K562 (cell line): ENCODE results near the gene COL8A2. TPM values are rescaled to one million over a fixed set of nuclear protein-coding genes. Genes with fewer than 3 reads are reported as not detected.

Source experiments
- ASH1L ChIP-seq: fragments of 450-650 bp; IDR thresholded peaks from 2 replicates; pipeline ENCODE4 v1.6.1; 2018; ENCODE audit warnings: borderline replicate concordance, mild to moderate bottlenecking, low read depth; ENCODE audit not compliant: partially characterized antibody
- CCAR2 ChIP-seq: fragments of 200-400 bp; formaldehyde crosslinking; IDR thresholded peaks from 2 replicates; pipeline ENCODE4 v1.6.1; 2017; ENCODE audit warnings: mild to moderate bottlenecking, low read depth, low read length
- CREM ChIP-seq: IDR thresholded peaks from 2 replicates; pipeline ENCODE4 v1.6.1; 2014; ENCODE audit warnings: antibody characterized with exemption, low read depth
- CTBP1 ChIP-seq: fragments of 450-650 bp; IDR thresholded peaks from 2 replicates; pipeline ENCODE4 v1.6.1; 2016; ENCODE audit warnings: borderline replicate concordance
- HCFC1 ChIP-seq: IDR thresholded peaks from 2 replicates; pipeline ENCODE4 v1.6.1; 2012; ENCODE audit warnings: low read depth, low read length, improper control_type of control experiment
- HLTF ChIP-seq: fragments of 450-650 bp; IDR thresholded peaks from 2 replicates; pipeline ENCODE4 v1.6.1; 2016
- HNRNPLL ChIP-seq: fragments of 200-400 bp; formaldehyde crosslinking; IDR thresholded peaks from 2 replicates; pipeline ENCODE4 v1.6.1; 2017; ENCODE audit warnings: low read length, low read depth, mild to moderate bottlenecking; ENCODE audit not compliant: poor library complexity, severe bottlenecking
- HSF4 ChIP-seq: fragments of 250-450 bp; sonication (Bioruptor Pico); IDR thresholded peaks from 2 replicates; pipeline ENCODE4 v2.1.2; 2022; ENCODE audit warnings: mild to moderate bottlenecking, moderate library complexity, borderline replicate concordance
- MAFG ChIP-seq: fragments of 450-650 bp; conservative IDR thresholded peaks from 2 replicates; pipeline ENCODE4 v1.6.1; 2016; ENCODE audit warnings: missing genetic modification characterization, missing compliant biosample characterization
- MCM5 ChIP-seq: fragments of 450-650 bp; IDR thresholded peaks from 2 replicates; pipeline ENCODE4 v1.6.1; 2016; ENCODE audit warnings: low read depth
- MEF2D ChIP-seq: conservative IDR thresholded peaks from 2 replicates; pipeline ENCODE4 v1.6.1; 2016; ENCODE audit warnings: low read depth, missing genetic modification characterization, missing compliant biosample characterization
- MXI1 ChIP-seq: IDR thresholded peaks from 2 replicates; pipeline ENCODE4 v1.6.1; 2011; ENCODE audit warnings: low read depth, mild to moderate bottlenecking, improper control_type of control experiment, low read length
- POLR2A ChIP-seq: fragments of 450-650 bp; conservative IDR thresholded peaks from 2 replicates; pipeline ENCODE4 v1.6.1; 2016
- RFX7 ChIP-seq: fragments of 250-450 bp; sonication (Bioruptor Pico); IDR thresholded peaks from 2 replicates; pipeline ENCODE4 v1.5.1; 2021; ENCODE audit warnings: mild to moderate bottlenecking
- SP2 ChIP-seq: IDR thresholded peaks from 2 replicates; pipeline ENCODE4 v1.6.1; 2011; ENCODE audit warnings: mild to moderate bottlenecking, low read depth, low read length, moderate library complexity; ENCODE audit not compliant: poor library complexity, severe bottlenecking; ENCODE audit errors: extremely low read depth
- SRSF3 ChIP-seq: fragments of 200-400 bp; formaldehyde crosslinking; IDR thresholded peaks from 2 replicates; pipeline ENCODE4 v1.6.1; 2016; ENCODE audit warnings: mild to moderate bottlenecking, low read length, moderate library complexity; ENCODE audit not compliant: insufficient read depth
- STAT5B ChIP-seq: fragments of 250-450 bp; sonication (Bioruptor Pico); IDR thresholded peaks from 2 replicates; pipeline ENCODE4 v1.8.0; 2021; ENCODE audit warnings: mild to moderate bottlenecking, inconsistent platforms
- YY1 ChIP-seq, 3 experiments: IDR thresholded peaks; 2 replicates each; pipeline ENCODE4 v1.6.1; 2011; ENCODE audit warnings: low read length in 2 of 3, mild to moderate bottlenecking in 2 of 3, moderate library complexity in 2 of 3, borderline replicate concordance in 1 of 3, control low read depth in 1 of 3, low read depth in 1 of 3; ENCODE audit not compliant: insufficient read depth in 3 of 3, insufficient replicate concordance in 2 of 3, control insufficient read depth in 1 of 3, insufficient read length in 1 of 3; ENCODE audit errors: extremely low read depth in 1 of 3
- ZNF212 ChIP-seq: fragments of 450-650 bp; formaldehyde crosslinking; IDR thresholded peaks from 2 replicates; pipeline ENCODE4 v1.4.0; 2020; ENCODE audit warnings: mild to moderate bottlenecking
- ZNF217 ChIP-seq: sonication (generic); formaldehyde crosslinking; IDR thresholded peaks from 2 replicates; pipeline ENCODE4 v1.8.0; 2022; ENCODE audit warnings: mild to moderate bottlenecking, missing genetic modification reagents
- ZNF584 ChIP-seq: fragments of 200-800 bp; sonication (Bioruptor generic); IDR thresholded peaks from 2 replicates; pipeline ENCODE4 v1.6.1; 2016; ENCODE audit warnings: low read depth, mild to moderate bottlenecking, missing genetic modification characterization, missing compliant biosample characterization
- polyA plus RNA-seq, 8 experiments: library from polyadenylated mRNA; depleted of rRNA in 4 of 8; stranded (reverse) in 5 of 8; unstranded in 3 of 8; fragments of >200 nt; fragmentation: Nextera tagmentation in 2 of 8; fragmentation: Illumina TruSeq in 1 of 8; extraction: Ambion mirVana in 2 of 8; extraction: Trizol in 1 of 8; gene quantifications; 2 replicates each; pipeline versions ENCODE4 v1.2.1 to v1.2.3, GENCODE V29; 2011 to 2014; ENCODE audit warnings: inconsistent platforms in 1 of 8, missing spikeins in 1 of 8
- total RNA-seq, 7 experiments: library from RNA; depleted of rRNA in 6 of 7; stranded (reverse); fragments of >200 nt in 6 of 7; fragmentation: Illumina TruSeq in 2 of 7; extraction: Trizol in 2 of 7; gene quantifications; 2 replicates each; pipeline versions ENCODE4 v1.2.1 to v1.2.3, GENCODE V29; 2011 to 2021; ENCODE audit warnings: low replicate concordance in 1 of 7
- TF ChIP-seq, protein P1 (sequence below): fragments of 450-650 bp; formaldehyde crosslinking; IDR thresholded peaks from 2 replicates; pipeline ENCODE4 v1.4.0; 2022; ENCODE audit warnings: missing genetic modification characterization
- TF ChIP-seq, protein P2 (sequence below): fragments of 250-450 bp; sonication (Bioruptor Pico); IDR thresholded peaks from 2 replicates; pipeline ENCODE4 v1.5.0; 2021; ENCODE audit warnings: mild to moderate bottlenecking, borderline replicate concordance
- TF ChIP-seq, protein P3 (sequence below): sonication (generic); formaldehyde crosslinking; IDR thresholded peaks from 2 replicates; pipeline ENCODE4 v1.5.0; 2020; ENCODE audit warnings: missing genetic modification reagents

The COL8A2 gene
- total and polyA plus RNA-seq, 9 of the 15 experiments (the other 6 are each of a cell fraction or from before 2014, with no cell fraction given): 0.03 to 0.14 (median 0.04) TPM; not detected in 5

DNA sequence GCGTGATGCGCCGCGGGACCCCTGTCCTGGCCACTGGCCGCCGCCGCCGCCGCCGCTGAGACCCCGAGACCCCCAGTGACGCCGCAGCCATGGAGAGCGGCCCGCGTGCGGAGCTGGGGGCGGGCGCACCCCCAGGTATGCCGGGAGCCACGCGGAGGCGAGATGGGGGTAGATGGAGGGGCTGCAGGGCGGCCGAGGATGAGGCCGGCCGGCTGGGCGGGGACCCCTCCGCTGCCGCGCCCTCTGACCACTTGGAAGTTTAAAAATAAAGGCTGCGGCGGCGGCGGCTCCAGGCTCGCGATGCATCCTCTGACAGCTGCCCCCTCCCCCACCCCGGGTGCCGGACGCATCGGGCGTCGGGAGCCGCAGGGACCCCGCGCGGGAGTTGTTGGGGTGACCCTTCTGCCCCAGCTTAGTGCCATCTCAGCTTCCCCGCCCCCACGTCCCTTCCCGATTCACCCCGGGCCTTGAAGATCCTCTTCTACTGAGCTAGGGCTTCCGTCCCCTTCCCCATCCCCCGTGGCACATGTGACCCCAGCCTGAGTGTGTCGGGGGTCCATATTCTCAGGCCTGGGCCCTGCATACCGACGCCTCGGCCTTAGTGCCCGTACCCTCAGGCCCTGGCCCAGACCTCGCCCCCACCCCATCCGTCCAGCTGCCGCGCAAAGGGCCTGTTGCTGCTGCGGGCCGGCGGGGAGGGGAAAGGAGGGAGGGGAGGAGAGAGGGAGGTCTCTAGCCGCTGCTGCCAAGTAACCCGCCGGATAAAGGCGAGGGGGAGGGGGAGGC, 31.5 kb upstream of the COL8A2 start (continued):
- no peak for TF ChIP-seq RFX7
- TF ChIP-seq CTBP1: peak; percentile 35; the same call in 1 of the 2 replicates
- no peak for TF ChIP-seq MAFG
- TF ChIP-seq, protein P1, sequence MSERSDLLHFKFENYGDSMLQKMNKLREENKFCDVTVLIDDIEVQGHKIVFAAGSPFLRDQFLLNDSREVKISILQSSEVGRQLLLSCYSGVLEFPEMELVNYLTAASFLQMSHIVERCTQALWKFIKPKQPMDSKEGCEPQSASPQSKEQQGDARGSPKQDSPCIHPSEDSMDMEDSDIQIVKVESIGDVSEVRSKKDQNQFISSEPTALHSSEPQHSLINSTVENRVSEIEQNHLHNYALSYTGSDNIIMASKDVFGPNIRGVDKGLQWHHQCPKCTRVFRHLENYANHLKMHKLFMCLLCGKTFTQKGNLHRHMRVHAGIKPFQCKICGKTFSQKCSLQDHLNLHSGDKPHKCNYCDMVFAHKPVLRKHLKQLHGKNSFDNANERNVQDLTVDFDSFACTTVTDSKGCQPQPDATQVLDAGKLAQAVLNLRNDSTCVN (CRISPR knock-in tag): no peak
- no peak for TF ChIP-seq HNRNPLL
- no peak for TF ChIP-seq MXI1
- TF ChIP-seq SP2: no peak
- no peak for TF ChIP-seq ASH1L
- TF ChIP-seq ZNF217 (CRISPR knock-in tag): no peak
- no peak for TF ChIP-seq SRSF3
- TF ChIP-seq HLTF: 0 out of 2 replicates have a peak, but pooled peaks have one; percentile 51
- no peak for TF ChIP-seq ZNF212 (CRISPR knock-in tag)
- no peak for TF ChIP-seq CCAR2
- TF ChIP-seq STAT5B (CRISPR knock-in tag): no peak
- TF ChIP-seq HCFC1: 0 out of 2 replicates have a peak, but pooled peaks have one; percentile 4
- TF ChIP-seq, protein P2, sequence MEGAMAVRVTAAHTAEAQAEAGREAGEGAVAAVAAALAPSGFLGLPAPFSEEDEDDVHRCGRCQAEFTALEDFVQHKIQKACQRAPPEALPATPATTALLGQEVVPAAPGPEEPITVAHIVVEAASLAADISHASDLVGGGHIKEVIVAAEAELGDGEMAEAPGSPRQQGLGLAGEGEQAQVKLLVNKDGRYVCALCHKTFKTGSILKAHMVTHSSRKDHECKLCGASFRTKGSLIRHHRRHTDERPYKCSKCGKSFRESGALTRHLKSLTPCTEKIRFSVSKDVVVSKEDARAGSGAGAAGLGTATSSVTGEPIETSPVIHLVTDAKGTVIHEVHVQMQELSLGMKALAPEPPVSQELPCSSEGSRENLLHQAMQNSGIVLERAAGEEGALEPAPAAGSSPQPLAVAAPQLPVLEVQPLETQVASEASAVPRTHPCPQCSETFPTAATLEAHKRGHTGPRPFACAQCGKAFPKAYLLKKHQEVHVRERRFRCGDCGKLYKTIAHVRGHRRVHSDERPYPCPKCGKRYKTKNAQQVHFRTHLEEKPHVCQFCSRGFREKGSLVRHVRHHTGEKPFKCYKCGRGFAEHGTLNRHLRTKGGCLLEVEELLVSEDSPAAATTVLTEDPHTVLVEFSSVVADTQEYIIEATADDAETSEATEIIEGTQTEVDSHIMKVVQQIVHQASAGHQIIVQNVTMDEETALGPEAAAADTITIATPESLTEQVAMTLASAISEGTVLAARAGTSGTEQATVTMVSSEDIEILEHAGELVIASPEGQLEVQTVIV (CRISPR knock-in tag): no peak
- TF ChIP-seq ZNF584: no peak
- no peak for TF ChIP-seq MEF2D
- TF ChIP-seq, protein P3, sequence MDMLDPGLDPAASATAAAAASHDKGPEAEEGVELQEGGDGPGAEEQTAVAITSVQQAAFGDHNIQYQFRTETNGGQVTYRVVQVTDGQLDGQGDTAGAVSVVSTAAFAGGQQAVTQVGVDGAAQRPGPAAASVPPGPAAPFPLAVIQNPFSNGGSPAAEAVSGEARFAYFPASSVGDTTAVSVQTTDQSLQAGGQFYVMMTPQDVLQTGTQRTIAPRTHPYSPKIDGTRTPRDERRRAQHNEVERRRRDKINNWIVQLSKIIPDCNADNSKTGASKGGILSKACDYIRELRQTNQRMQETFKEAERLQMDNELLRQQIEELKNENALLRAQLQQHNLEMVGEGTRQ (CRISPR knock-in tag): peak; percentile 47; the same call in 1 of the 2 replicates
- peak; percentile 20 for TF ChIP-seq POLR2A
- no peak for TF ChIP-seq HSF4
- TF ChIP-seq MCM5: no peak
- TF ChIP-seq CREM: peak; percentile 17; the same call in 1 of the 2 replicates
- TF ChIP-seq YY1 (IDR thresholded peaks at IDR 0.05; ENCODE audit: borderline replicate concordance in 1 of 3, control insufficient read depth in 1 of 3, extremely low read depth in 1 of 3, insufficient read depth in 3 of 3, insufficient read length in 1 of 3, insufficient replicate concordance in 2 of 3, low read depth in 1 of 3, low read length in 2 of 3): peak in 1 of 3 experiments; percentile 2
